Left renal cortex interstitium (tissue), 4 donors: ENCODE data around the gene IMP3. TPM values are rescaled to one million over a fixed set of nuclear protein-coding genes. Genes with fewer than 3 reads are reported as not detected.

ENCODE experiments used
- DNase-seq, 4 donors: peaks; one replicate each; pipeline ENCODE4 v3.0.0-alpha.2; 2013; ENCODE audit warnings: low read depth in 4 of 4, low spot score in 2 of 4, missing footprints in 1 of 4
- polyA plus RNA-seq, 4 donors: library from polyadenylated mRNA; unstranded; fragments of 120-200 nt; gene quantifications; one replicate each; pipeline ENCODE4 v1.2.1, GENCODE V29; 2013; ENCODE audit not compliant: insufficient read length in 4 of 4

Gene IMP3
- polyA plus RNA-seq, 4 donors, result 48.6 to 64.1 (median 54.3) TPM

- no peak for DNase-seq
These were observed 33.6 kb upstream of the IMP3 start for GRCh38 chr15:75673426-75674235.

- no peak for DNase-seq
These were observed 32.8 kb upstream of the IMP3 start for GRCh38 chr15:75672646-75673425.

GRCh38 chr15:75671730-75672602 lies 31.9 kb upstream of the IMP3 start:
- no peak for DNase-seq

- no peak for DNase-seq
These were observed 29.8 kb upstream of the IMP3 start for GRCh38 chr15:75669879-75670212.

GRCh38 chr15:75669191-75669878 lies 29.3 kb upstream of the IMP3 start:
- DNase-seq, result no peak

- DNase-seq, result no peak
These were observed 26.9 kb upstream of the IMP3 start for GRCh38 chr15:75666823-75667501.

GRCh38 chr15:75663931-75664421 lies 24.0 kb upstream of the IMP3 start:
- no peak for DNase-seq

GRCh38 chr15:75662823-75663519 lies 22.9 kb upstream of the IMP3 start:
- DNase-seq, result no peak

GRCh38 chr15:75661756-75662140 lies 21.7 kb upstream of the IMP3 start:
- DNase-seq, result no peak

GRCh38 chr15:75661100-75661755 lies 21.2 kb upstream of the IMP3 start:
- DNase-seq, result no peak

- no peak for DNase-seq
These were observed 20.1 kb upstream of the IMP3 start for GRCh38 chr15:75659928-75660645.

GRCh38 chr15:75659141-75659771 lies 19.2 kb upstream of the IMP3 start:
- DNase-seq, result no peak

GRCh38 chr15:75656813-75657212 lies 16.8 kb upstream of the IMP3 start:
- no peak for DNase-seq

GRCh38 chr15:75656331-75656730 lies 16.3 kb upstream of the IMP3 start:
- DNase-seq, result no peak

GRCh38 chr15:75655931-75656330 lies 15.9 kb upstream of the IMP3 start:
- DNase-seq, result no peak

GRCh38 chr15:75654201-75654907 lies 14.3 kb upstream of the IMP3 start:
- no peak for DNase-seq

- DNase-seq, result no peak
These were observed 13.4 kb upstream of the IMP3 start for GRCh38 chr15:75653347-75653913.
